ENCODE results near the gene ADAM30.

DNA sequence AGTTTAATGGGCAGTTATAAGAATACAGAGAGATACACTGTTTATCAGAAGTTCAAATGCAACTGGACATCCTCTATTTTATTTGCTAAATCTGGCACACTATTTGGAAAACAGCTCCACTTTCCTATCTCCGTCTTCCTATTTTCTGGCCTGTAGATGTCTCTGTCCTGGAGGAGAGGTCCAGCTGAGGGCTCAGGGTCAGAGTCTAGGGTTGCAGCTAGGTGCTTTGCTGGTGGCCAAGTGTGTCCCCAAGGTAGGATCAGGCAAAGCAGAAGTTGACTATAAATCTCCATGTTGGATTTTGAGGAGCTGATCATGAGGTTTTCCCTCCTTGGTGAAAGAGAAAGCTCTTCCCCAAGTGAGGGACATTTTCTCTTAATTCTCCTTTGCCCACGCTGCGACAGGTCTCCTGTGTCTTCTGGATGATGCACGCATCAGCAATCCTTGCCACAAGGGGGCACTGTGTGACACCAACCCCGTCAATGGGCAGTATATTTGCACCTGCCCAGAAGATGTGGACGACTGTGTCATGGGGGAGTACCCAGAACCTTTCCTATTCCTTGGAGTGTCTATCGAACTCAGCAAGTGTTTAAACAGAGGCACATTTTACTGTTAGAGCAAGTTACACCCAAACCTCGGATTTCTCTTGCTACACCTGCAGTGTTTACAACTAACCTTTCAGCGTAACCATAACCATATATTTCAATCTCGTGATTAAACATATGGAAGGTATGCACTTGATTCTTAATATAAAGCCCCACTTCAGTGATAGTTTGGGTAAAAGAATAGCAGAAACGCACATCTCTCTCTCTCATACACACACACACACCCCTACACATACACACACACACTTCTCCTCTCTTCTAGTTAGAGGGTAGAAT, 10.2 kb downstream of the ADAM30 start:
- TF ChIP-seq, protein P1, sequence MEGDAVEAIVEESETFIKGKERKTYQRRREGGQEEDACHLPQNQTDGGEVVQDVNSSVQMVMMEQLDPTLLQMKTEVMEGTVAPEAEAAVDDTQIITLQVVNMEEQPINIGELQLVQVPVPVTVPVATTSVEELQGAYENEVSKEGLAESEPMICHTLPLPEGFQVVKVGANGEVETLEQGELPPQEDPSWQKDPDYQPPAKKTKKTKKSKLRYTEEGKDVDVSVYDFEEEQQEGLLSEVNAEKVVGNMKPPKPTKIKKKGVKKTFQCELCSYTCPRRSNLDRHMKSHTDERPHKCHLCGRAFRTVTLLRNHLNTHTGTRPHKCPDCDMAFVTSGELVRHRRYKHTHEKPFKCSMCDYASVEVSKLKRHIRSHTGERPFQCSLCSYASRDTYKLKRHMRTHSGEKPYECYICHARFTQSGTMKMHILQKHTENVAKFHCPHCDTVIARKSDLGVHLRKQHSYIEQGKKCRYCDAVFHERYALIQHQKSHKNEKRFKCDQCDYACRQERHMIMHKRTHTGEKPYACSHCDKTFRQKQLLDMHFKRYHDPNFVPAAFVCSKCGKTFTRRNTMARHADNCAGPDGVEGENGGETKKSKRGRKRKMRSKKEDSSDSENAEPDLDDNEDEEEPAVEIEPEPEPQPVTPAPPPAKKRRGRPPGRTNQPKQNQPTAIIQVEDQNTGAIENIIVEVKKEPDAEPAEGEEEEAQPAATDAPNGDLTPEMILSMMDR (IDR thresholded peaks at IDR 0.05; ENCODE audit: poor library complexity), result peak; percentile 58
- no peak for TF ChIP-seq EZH2 (IDR thresholded peaks at IDR 0.05; ENCODE audit: borderline replicate concordance)
- TF ChIP-seq EZH2phosphoT487 (IDR thresholded peaks at IDR 0.05; ENCODE audit: low read depth, severe bottlenecking, unreplicated experiment), result no peak

All from hepatocyte (in vitro differentiated cells).